Colonic mucosa (tissue), 4 donors: Measurements from ENCODE around the gene RNF14. TPM values are rescaled to one million over a fixed set of nuclear protein-coding genes. Genes with fewer than 3 reads are reported as not detected.

ENCODE experiments used
- DNase-seq: peaks from one replicate; pipeline ENCODE4 v3.0.0-alpha.2; 2020
- H3K27ac ChIP-seq: fragments of 200-600 bp; one replicate; pipeline ENCODE4 v1.8.0; 2021
- H3K27me3 ChIP-seq: fragments of 200-600 bp; one replicate; pipeline ENCODE4 v1.8.0; 2021
- H3K36me3 ChIP-seq: fragments of 200-600 bp; one replicate; pipeline ENCODE4 v1.8.0; 2021
- H3K4me1 ChIP-seq: fragments of 200-600 bp; one replicate; pipeline ENCODE4 v1.8.0; 2021; ENCODE audit warnings: mild to moderate bottlenecking
- H3K4me3 ChIP-seq: fragments of 200-600 bp; one replicate; pipeline ENCODE4 v1.8.0; 2021
- H3K9ac ChIP-seq, 2 donors: one replicate each; pipeline ENCODE4 v1.7.0; 2013; ENCODE audit warnings: control low read depth in 2 of 2, low read depth in 2 of 2, low read length in 2 of 2
- H3K9me3 ChIP-seq: fragments of 200-600 bp; one replicate; pipeline ENCODE4 v1.8.0; 2021
- intact Hi-C: fragments of 100-400 bp; cut with DNase I; formaldehyde crosslinking; loops from one replicate; pipeline ENCODE4 v1.14.1; 2022
- total RNA-seq, 2 donors: library from RNA; stranded (reverse); fragmentation: NEBNext Ultra II Directional in 1 of 2; extraction: Animal tissue kit (Norgen Biotek cat#: 25700) in 1 of 2; gene quantifications; one replicate each; pipeline ENCODE4 v1.2.1, GENCODE V29; 2021
- TF ChIP-seq, protein P1 (sequence below): fragments of 200-600 bp; IDR thresholded peaks from one replicate; pipeline ENCODE4 v1.8.0; 2022; ENCODE audit warnings: antibody characterized with exemption, mild to moderate bottlenecking
- donor health status: healthy.
- donor health status: DM: no; HTN: no; CAD: no.
- donor health status: DM: no; HTN: no; CAD: no.

RNF14 gene
- total RNA-seq, 2 donors from 2014 or later = 49.4 to 69.8 TPM

DNA sequence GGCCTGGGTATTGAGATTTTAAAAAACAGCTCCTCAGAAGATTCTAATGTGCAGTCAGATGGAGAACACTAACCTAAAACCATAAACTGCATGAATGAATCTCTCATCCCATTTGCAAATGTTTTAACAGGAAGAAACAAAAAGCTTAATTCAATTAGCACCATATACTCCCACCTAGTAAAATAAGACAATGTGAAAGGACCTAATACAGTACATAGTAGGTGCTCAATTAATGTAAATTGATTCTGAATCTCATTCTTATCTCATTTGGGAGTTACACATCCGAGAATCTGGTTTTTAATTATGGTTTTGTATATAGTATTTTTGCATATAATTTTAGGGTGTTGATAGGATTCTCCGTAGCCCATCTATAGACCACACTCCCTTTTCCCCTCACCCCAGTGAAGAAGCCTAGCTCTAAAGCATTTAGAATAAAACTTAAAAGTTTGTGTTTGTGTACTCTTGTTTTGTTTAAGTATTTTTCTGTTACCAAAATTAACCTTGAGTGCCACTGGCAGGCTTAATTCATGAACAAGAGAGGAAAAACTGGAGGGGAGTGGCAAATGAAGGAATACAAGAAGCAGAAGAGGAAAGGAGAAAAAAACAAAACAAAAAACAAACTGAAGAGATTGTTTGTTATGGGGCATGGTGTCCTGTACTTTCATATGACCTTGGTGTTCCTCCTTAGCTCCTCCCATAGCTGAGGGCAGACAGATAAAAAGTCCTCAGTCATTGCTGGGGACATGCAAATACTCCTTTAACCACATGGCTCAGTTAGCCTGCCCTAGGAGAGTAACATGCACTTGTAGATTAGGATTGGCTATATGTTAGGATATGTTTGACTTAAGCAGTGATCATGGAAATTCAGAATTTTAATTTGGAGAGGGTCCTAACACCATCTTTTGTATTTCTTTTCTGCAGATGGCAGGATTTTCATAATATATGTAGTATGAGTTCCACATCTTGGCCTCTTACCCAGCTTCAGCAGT, 1.2 kb downstream of the RNF14 start:
- Histone ChIP-seq H3K9ac (peak overlapping the region; percentile 98 to 100), H3K4me1 (peaks cover 3% of the 10 kb centered on the region), H3K9me3 (no peaks in the 10 kb centered on the region), H3K27me3 (no peaks in the 10 kb centered on the region), H3K27ac (peak overlapping the region; percentile 95), H3K4me3 (peak overlapping the region; percentile 62), H3K36me3 (peaks cover 5% of the 10 kb centered on the region)
- TF ChIP-seq, protein P1, sequence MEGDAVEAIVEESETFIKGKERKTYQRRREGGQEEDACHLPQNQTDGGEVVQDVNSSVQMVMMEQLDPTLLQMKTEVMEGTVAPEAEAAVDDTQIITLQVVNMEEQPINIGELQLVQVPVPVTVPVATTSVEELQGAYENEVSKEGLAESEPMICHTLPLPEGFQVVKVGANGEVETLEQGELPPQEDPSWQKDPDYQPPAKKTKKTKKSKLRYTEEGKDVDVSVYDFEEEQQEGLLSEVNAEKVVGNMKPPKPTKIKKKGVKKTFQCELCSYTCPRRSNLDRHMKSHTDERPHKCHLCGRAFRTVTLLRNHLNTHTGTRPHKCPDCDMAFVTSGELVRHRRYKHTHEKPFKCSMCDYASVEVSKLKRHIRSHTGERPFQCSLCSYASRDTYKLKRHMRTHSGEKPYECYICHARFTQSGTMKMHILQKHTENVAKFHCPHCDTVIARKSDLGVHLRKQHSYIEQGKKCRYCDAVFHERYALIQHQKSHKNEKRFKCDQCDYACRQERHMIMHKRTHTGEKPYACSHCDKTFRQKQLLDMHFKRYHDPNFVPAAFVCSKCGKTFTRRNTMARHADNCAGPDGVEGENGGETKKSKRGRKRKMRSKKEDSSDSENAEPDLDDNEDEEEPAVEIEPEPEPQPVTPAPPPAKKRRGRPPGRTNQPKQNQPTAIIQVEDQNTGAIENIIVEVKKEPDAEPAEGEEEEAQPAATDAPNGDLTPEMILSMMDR = no peak
- DNase-seq = no peak
- intact Hi-C loops = loop anchor here (10.0 kb wide), 1 partner anchor 155 kb away; no protein-coding TSS in a partner anchor

DNA sequence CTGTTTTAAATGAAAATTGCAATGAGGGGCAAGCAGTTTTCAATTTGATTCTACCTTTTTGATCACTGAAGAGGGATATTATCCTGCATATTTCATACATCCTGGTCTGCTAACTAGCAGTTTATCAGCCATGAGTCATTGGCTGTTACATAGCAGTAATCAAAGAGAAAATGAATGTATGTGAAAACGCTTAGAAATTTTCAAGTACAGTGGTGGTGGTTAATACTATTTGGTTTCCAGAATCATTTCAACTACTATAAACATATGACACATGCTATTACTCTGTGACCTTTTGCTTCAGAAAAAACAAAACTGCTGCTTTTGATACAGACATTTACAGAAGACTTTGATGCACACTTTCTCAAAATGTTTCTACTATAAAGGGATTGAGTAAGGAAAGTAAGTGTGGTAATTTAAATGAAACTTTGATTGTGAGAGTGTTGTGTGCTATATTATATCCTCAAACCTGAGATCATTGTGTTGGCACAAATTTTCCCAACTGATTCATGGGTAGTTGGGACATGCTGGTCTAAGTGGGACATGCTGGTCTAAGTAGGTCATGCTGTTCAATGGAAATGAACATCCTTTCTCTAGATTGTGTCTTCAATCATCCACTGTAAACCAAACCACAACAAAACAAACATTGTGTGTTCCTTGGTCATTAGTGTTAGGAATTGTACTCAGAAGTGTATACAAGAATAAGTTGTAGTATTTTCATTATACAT, 5.1 kb downstream of the RNF14 start:
- intact Hi-C loops = no loop called here
- Histone ChIP-seq H3K27ac (no peak overlapping the region), H3K4me3 (no peak overlapping the region), H3K27me3 (no peaks in the 10 kb centered on the region), H3K4me1 (peaks cover 3% of the 10 kb centered on the region), H3K36me3 (peaks cover 5% of the 10 kb centered on the region), H3K9ac (no peak overlapping the region), H3K9me3 (no peaks in the 10 kb centered on the region)
- DNase-seq = no peak
- TF ChIP-seq, protein P1 = no peak

DNA sequence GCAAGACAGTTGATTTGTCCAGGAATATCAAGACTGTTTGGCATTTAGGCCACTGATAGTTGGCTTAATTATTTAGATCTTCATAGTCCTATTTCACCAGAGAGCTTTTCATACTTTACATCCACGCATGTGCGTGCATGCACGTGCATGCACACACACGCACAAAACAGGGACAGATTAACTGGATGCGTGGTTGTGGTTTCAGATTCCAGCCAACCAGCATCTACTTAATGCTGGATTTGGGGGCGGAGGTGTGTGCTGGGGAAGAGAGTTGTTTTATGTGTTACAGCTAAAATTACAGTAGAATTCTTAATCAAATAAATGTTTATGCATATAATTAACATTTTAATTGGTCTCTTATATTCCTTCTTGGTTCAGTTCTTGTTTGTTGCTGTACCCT, 7.3 kb downstream of the RNF14 start:
- Histone ChIP-seq H3K36me3 (peaks cover 14% of the 10 kb centered on the region), H3K4me3 (no peak overlapping the region), H3K27me3 (no peaks in the 10 kb centered on the region), H3K27ac (no peak overlapping the region), H3K9ac (no peak overlapping the region), H3K9me3 (no peaks in the 10 kb centered on the region), H3K4me1 (no peaks in the 10 kb centered on the region)
- TF ChIP-seq, protein P1 = no peak
- intact Hi-C loops = no loop called here
- DNase-seq = no peak

GRCh38 chr5:141978389-141978788, 9.5 kb downstream of the RNF14 start:
- peaks cover 16% of the 10 kb centered on the region for H3K36me3 ChIP-seq
- TF ChIP-seq, protein P1 = no peak
- no peaks in the 10 kb centered on the region for H3K9me3 ChIP-seq
- H3K27me3 ChIP-seq = no peaks in the 10 kb centered on the region
- no peak overlapping the region for H3K27ac ChIP-seq
- H3K9ac ChIP-seq = no peak overlapping the region
- no peaks in the 10 kb centered on the region for H3K4me1 ChIP-seq
- no peak for DNase-seq
- intact Hi-C loops = no loop called here
- no peak overlapping the region for H3K4me3 ChIP-seq

DNA sequence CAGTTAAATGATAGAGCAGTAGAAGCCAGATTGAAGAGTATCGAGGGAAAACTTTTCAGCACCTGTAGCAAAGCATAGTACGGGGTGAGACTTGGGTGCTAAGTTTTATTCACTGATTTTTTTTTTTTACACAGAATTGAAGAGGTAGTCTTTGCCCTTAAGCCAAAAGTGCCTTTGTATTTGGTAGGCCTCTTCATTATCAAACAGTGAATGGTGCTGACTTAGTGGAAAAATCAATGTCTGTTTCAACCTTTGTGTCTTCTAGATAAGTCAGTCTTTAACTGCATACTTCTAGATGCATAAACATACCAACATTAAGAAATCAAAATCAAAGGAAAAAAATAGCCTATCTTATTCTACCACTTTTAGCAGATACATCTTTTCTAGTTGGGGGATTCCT, 13.7 kb downstream of the RNF14 start:
- DNase-seq = no peak
- intact Hi-C loops = no loop called here
- peaks cover 12% of the 10 kb centered on the region for H3K36me3 ChIP-seq

More for the DNA sequence above, 13.7 kb downstream of the RNF14 start:
- Histone ChIP-seq H3K9ac (no peak overlapping the region), H3K27ac (no peak overlapping the region), H3K27me3 (no peaks in the 10 kb centered on the region), H3K4me3 (no peak overlapping the region), H3K9me3 (no peaks in the 10 kb centered on the region), H3K4me1 (no peaks in the 10 kb centered on the region)
- TF ChIP-seq, protein P1 = no peak
